HUDEP-2 (cell line): ENCODE data around the gene ZNF664.
"Not testable (repeated sequence)": the region's sequence is repeated elsewhere in the genome, so short reads cannot be mapped to it uniquely, and the experiment has no call there.

Experiments
- DNase-seq, 76 experiments: peaks; one replicate each; lab custom pipeline; 2025; ENCODE audit not compliant: unreplicated experiment in 76 of 76; lab: John Stamatoyannopoulos, UW

Gene ZNF664

GRCh38 chr12:123941000-123941399 lies 32.0 kb upstream of the ZNF664 start:
- no peak for DNase-seq

DNA sequence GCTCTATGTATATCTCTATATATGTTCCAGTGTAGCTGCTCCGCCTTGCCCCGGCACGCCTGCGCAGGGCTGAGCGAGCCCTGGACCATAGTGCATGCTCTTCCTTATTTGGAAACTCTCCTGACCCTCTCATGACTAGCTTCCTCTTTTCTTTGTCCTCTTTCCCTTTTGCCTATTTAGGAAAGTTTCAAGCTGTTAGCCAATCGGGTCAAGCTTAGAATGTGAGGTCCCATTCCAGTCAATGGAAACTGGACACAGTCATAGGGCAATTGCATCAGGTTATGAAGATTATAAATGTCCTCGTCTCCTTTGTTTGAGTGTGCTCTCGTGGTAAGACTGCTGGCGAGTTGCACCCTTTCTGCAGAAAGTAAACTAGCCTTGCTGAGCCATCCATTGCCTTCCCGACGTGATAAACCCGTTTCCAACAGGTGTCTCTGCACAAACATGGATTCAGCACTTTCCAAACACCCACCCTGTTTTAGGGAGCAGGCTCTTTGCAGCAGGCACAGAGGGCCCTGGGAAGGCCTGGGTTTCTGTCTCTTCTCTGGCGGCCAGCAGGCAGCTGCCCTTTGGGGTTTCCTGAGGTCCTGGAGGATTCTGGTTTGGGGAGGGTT lies 31.3 kb upstream of the ZNF664 start:
- DNase-seq, result no peak

- no peak for DNase-seq
These were observed 30.8 kb upstream of the ZNF664 start for GRCh38 chr12:123942238-123942653.

DNA sequence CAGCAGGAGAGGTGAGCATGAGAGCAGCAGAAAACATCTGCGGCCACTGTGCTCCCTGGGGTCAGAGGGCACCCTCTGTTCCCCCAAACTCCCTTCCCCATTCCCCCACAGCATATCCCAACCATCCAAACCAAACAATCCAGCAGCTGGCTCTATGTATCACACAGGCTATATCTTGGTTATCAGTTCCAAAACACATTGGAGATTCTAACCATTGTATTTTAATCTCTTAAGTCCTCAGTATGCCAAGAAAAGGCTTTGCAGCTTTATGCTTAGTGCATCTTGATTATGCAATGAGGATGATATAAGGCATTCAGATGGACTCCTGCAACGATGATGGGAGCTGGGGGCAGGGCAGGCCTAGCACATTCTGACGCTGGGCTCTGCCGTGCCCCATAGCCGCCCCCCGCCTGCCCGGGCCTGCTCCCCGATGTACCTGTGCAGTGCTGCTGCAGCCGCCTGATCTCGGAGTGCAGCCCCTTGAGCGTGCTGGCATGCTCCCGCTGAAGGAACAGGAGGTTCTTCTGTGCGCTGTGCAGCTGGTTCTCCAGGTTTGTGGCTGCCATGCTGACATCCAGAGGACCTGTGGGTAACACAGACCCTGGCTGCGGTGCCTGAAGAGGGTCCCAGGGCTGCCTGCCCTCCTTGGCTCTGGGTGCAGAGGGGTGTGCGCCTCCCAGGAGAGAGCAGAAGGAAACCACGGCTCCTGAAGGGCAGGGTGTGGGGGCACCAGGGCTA lies 29.9 kb upstream of the ZNF664 start:
- DNase-seq, result no peak

GRCh38 chr12:123943816-123944215 lies 29.2 kb upstream of the ZNF664 start:
- DNase-seq, result no peak

GRCh38 chr12:123944696-123945095 lies 28.3 kb upstream of the ZNF664 start:
- DNase-seq, result no peak

- no peak for DNase-seq
These were observed 27.5 kb upstream of the ZNF664 start for GRCh38 chr12:123945287-123946151.

DNA sequence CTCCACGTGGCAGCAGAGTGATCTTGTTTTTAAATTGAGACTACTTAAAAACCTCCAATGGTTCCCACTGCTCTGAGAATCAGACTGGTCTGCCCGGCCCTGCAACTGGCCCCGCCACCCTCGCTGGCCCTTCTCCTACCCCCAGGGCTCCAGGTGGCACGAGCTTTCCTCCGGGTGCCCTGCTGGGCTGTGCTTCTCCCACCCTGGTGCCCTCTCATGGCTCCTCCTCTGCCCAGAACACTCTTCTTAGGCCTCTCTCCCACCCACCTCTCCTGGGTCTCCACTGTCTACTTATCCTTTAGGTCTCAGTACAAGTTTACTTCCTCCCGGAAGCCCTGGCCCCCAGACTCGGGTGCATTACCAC lies 26.9 kb upstream of the ZNF664 start:
- DNase-seq, result no peak

- not testable (repeated sequence) for DNase-seq
These were observed 26.2 kb upstream of the ZNF664 start for GRCh38 chr12:123946516-123947505.

DNA sequence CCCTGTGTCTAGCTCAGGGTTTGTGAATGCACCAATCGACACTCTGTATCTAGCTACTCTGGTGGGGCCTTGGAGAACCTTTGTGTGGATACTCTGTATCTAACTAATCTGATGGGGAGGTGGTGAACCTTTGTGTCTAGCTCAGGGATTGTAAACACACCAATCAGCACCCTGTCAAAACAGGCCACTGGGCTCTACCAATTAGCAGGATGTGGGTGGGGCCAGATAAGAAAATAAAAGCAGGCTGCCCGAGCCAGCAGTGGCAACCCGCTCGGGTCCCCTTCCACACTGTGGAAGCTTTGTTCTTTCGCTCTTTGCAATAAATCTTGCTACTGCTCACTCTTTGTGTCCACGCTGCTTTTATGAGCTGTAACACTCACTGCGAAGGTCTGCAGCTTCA lies 25.5 kb upstream of the ZNF664 start:
- DNase-seq, result not testable (repeated sequence)

DNA sequence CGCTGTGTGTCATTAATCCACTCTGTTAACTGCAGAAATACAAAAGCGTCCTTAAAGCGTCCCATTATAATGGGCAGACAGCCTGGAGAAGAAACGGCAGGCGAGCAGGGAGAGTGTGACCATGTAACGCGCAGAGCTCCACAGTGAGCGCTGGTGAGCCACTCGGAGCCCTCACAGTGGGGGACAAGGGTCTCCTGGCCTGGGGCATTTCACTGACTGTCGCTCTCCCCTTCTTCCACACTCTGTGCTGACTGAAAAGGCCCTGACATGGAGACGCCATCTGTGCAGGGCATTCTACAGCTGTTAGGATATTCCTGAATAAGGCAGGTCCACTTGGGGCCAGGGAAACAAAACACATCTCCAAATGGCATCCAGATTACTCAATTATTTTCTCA lies 24.6 kb upstream of the ZNF664 start:
- no peak for DNase-seq

GRCh38 chr12:123948796-123949769 lies 23.9 kb upstream of the ZNF664 start:
- DNase-seq, result no peak

- DNase-seq, result no peak
These were observed 23.2 kb upstream of the ZNF664 start for GRCh38 chr12:123949770-123950165.

- no peak for DNase-seq
These were observed 22.3 kb upstream of the ZNF664 start for GRCh38 chr12:123950476-123951349.

DNA sequence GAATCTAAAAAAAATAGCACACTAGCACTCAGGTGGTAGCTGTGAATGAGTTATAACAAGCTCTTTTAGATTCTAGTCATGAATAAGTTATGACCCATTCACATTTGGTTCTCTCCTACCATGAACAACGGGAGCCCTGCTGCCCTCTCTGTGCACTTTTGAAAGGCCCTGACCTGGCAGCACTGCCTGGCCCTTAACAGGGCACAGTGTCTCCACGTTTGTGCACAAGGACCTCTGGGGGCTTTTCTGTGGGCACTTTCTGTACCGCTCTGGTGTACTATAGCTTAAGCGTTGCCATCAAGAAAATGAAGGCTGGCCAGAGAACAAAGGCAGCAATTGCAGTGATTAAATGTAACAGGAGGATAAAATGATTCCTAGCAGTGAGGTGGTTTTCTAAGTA lies 21.5 kb upstream of the ZNF664 start:
- DNase-seq, result no peak

GRCh38 chr12:123952037-123952436 lies 21.0 kb upstream of the ZNF664 start:
- DNase-seq, result no peak

DNA sequence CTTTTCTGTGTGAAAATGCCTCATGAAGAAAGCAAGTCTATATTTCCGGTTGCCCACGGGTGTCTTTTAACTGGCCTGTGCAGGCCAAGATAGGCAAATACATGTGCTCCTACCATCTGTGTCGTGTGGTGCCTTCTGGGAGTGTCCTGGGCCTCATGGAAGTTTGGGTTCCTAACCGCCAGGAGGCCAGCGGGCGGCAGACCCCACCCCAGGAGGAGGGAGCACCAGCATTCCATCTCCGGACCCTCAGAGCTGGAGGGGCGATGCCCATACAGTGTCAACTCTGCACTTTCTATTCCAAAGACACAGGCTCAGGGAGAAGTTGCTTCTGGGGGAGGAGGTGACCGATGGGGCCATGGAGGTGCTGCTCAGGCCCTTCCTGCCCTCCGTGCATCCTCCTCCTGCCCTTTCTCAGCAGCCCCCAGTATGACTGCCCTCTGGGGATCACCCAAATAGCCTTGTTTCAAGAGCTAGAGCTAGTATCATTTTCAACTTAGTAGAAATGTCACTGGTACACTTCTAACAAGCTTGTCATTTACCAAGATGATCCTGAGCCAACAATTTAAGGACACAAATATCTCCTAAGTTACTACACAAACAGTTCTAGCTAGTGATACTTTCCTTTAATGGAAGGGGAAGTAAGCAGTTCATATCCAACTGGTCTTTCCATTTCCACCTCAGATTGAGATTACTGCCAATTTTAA lies 18.2 kb upstream of the ZNF664 start:
- no peak for DNase-seq

DNA sequence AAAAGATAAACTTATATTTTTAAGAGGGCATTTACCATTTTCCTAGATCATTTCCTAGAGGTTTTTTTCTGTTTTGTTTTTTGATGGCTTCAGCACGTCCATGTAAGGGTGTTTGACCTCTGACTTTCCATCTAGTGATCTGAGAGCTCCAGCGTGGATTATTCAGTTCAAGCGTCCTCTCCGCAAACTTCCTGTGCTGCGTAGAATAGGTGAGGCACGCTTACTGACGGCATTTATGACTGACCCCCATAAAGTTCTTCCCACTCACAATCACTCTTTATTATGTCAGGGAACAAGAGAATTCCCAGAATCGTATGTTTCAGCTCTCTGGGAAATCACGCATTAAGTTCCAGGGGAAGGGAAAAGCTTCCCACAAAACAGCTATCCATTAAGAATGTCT lies 16.8 kb upstream of the ZNF664 start:
- no peak for DNase-seq
